Stimulated activated CD4-positive, alpha-beta T cell treated with anti-CD3 and anti-CD28 coated beads, Interleukin-1b, Interleukin-23, amount 100 ng/mL, for 24 hours (primary cell): ENCODE measurements around the gene KANSL2.

Experiments
- DNase-seq, 4 experiments: peaks; one replicate each; pipeline ENCODE4 v3.0.0-alpha.2; 2020; ENCODE audit warnings: low read depth in 4 of 4, low spot score in 1 of 4

The KANSL2 gene

GRCh38 chr12:48615681-48616080, 66.4 kb downstream of the KANSL2 start:
- no peak for DNase-seq

- no peak for DNase-seq
These were observed 68.7 kb downstream of the KANSL2 start for GRCh38 chr12:48613321-48613720.
